SK-N-SH (cell line): ENCODE results near the gene CBLN1.

Source experiments
- EP300 ChIP-seq, 2 experiments: IDR thresholded peaks; 2 replicates each; pipeline versions ENCODE4 v1.4.0 to v1.6.1; 2012; ENCODE audit warnings: borderline replicate concordance in 1 of 2, low read depth in 1 of 2, low read length in 1 of 2
- GABPA ChIP-seq: IDR thresholded peaks from 2 replicates; pipeline ENCODE4 v1.4.0; 2012; ENCODE audit warnings: low read depth, mild to moderate bottlenecking
- POLR2AphosphoS5 ChIP-seq: IDR thresholded peaks from 2 replicates; pipeline ENCODE4 v1.6.1; 2012; ENCODE audit warnings: low read depth, low read length
- SMC3 ChIP-seq: IDR thresholded peaks from 2 replicates; pipeline ENCODE4 v1.6.1; 2012; ENCODE audit warnings: low read depth, low read length, improper control_type of control experiment
- USF2 ChIP-seq: fragments of 150-350 bp; IDR thresholded peaks from 2 replicates; pipeline ENCODE4 v1.6.1; 2017; ENCODE audit warnings: antibody characterized with exemption, low read length, low read depth, borderline replicate concordance
- TF ChIP-seq, protein P1 (sequence below): IDR thresholded peaks from 2 replicates; pipeline ENCODE4; 2012
- TF ChIP-seq, protein P2 (sequence below): fragments of 200-600 bp; sonication (generic); IDR thresholded peaks from 2 replicates; pipeline ENCODE4 v1.6.1; 2017; ENCODE audit warnings: antibody characterized with exemption, mild to moderate bottlenecking, moderate library complexity

DNA sequence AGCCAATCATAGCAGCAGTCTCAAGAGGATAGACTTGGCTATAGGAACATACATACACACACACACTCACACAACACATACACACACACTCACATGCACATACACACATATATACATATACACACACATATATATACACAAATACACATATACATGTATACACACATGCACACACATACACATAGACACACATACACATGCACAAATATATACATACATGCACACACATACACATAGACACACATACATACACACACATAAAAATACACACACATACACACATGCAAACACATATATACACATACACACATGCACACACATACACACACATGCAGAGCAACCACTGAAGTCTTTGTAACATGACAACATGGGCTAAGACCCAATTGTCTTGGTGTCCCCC, 19.7 kb downstream of the CBLN1 start:
- no peak for TF ChIP-seq USF2
- TF ChIP-seq POLR2AphosphoS5: no peak
- TF ChIP-seq, protein P1, sequence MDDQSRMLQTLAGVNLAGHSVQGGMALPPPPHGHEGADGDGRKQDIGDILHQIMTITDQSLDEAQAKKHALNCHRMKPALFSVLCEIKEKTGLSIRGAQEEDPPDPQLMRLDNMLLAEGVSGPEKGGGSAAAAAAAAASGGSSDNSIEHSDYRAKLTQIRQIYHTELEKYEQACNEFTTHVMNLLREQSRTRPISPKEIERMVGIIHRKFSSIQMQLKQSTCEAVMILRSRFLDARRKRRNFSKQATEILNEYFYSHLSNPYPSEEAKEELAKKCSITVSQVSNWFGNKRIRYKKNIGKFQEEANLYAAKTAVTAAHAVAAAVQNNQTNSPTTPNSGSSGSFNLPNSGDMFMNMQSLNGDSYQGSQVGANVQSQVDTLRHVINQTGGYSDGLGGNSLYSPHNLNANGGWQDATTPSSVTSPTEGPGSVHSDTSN: no peak
- no peak for TF ChIP-seq SMC3
- TF ChIP-seq, protein P2, sequence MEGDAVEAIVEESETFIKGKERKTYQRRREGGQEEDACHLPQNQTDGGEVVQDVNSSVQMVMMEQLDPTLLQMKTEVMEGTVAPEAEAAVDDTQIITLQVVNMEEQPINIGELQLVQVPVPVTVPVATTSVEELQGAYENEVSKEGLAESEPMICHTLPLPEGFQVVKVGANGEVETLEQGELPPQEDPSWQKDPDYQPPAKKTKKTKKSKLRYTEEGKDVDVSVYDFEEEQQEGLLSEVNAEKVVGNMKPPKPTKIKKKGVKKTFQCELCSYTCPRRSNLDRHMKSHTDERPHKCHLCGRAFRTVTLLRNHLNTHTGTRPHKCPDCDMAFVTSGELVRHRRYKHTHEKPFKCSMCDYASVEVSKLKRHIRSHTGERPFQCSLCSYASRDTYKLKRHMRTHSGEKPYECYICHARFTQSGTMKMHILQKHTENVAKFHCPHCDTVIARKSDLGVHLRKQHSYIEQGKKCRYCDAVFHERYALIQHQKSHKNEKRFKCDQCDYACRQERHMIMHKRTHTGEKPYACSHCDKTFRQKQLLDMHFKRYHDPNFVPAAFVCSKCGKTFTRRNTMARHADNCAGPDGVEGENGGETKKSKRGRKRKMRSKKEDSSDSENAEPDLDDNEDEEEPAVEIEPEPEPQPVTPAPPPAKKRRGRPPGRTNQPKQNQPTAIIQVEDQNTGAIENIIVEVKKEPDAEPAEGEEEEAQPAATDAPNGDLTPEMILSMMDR: no peak
- TF ChIP-seq GABPA: no peak
- TF ChIP-seq EP300 (IDR thresholded peaks at IDR 0.05; ENCODE audit: borderline replicate concordance in 1 of 2, low read depth in 1 of 2, low read length in 1 of 2): no peak
